Epidermal melanocyte (primary cell): ENCODE results near the gene ARRDC4.

Source experiments
- DNase-seq: peaks from one replicate; pipeline ENCODE4 v3.0.0; 2011; ENCODE audit warnings: low spot score; ENCODE audit not compliant: insufficient read length

ARRDC4 gene

DNA sequence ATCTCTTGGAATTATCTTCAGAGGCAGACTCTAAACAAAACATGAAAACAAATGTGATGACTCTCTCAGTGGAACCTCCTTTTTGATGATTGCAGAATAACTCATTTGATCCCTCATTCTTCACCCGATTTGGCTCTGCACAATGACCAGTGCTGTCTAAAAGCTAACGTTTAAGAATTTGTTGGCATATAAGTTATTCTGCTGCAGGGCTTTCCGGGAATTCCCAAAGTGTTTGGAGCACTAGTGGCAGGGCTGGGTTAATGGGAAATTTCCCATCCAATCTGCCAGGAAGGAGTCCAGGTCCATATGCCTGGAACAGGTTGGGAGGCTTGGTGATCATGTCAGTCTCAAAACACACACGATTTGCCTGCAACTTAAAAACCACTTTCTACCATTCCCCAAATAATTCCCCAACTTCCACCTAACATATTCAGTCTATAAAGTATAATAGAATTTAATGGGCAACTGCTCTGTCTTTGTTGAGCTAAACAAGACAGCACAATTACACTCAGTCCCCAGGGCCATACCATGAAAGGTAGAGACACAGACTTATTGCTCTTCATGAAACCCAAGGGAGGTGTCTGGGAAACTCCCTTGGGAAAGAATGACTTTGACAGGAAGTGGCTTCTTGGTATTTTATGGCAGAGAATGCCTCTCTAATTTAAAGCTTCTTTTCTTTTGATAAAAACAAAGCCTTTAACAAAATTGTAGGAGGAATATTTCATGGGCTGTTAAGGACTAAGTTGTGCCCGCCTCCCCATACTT is 38.0 kb downstream of the ARRDC4 start:
- DNase-seq = no peak

DNA sequence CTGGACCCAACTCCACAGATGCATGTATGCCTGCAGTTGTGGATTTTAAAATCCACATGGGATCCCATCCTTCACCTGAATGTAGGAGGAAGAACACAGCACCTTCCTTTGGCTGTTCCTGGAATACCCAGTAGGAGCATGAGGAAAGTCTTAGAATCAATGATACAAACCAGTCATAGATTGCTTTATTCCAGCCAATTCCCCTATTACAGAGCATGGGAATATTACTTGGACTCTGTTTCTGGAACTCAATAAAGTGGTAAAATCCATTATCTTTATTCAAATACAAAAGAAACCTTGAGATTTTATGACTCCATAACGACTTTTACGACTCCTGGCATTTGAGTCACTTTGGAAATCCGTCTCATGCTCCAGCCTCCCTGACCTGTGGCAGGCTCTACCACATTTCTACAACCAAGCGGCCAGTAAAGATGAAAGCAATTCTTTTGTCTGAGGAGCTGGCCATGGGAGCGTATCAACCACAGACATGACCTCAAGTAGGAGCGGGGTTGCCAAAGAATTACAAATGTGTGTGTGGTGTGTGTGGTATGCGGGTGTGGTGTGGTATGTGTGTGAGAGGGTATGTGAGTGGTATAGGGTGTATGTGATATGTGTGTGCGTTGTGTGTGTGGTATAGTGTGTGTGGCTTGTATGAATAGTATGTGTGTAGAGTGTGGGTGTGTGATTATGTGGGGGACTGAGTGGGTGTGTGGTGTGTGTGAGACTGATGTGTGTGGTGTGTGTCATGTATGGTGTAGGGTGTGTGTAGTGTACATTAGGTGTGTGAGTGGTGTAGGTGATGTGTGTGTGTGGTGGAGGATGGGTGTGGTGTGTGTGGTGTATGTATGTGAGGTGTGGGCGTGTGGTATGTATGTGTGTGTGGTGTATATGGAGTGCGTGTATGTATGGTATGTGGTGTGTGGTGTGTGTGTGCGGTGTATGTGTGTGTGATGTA is 40.0 kb downstream of the ARRDC4 start:
- no peak for DNase-seq

DNA sequence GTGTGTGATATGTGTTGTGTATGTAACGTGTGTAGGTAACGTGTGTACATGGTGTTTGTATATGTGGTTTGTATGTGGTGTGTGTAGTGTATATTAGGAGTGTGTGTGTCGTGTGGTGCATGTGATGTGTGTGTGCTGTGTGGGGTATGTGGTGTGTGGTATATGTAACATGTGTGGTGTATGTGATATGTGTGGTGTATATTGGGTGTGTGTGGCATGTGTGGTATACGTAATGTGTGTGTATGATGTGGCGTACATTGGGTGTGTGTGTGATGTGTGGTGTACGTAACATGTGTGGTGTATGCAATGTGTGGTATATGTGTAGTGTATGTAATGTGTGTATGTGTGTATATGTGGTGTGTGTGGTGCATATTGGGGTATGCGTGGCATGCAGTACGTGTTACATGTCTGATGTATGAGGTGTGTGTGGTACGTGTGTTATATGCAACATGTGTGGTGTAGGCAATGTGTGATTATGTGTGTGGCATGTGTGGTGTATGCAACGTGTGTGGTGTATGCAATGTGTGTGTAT is 41.2 kb downstream of the ARRDC4 start:
- no peak for DNase-seq

DNA sequence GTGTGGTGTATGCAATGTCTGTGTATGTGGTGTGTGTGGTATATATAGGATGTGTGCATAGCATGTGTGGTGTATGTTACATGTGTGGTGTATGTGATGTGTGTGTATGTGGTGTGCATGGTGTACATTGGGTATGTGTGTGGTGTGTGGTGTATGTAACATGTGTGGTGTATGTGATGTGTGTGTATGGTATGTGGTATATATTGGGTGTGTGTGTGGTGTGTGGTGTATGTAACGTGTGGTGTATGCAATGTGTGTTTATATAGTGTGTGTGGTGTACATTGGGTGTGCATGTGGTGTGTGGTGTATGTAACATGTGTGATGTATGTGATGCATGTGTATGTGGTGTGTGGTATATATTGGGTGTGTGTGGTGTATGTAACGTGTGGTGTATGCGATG is 41.9 kb downstream of the ARRDC4 start:
- DNase-seq = no peak

DNA sequence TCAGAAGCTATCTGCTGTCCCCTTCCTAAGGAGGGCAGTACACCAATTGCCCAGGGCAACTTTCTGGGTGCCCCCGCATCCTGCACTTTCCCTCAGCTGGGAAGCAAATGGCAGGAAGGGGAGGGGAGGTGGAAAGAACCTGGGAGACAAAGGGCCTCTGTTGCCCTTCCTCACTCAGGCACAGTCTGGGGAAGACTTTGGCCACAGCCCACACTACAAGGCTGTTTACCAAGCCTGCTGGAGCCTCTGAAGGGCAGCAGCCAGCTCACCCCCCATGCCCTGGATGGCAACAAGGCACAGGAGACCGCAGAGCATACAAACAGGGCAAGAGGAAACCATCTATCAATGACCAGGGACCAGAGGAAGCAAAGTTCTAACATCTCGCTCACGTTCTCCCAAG is 42.4 kb downstream of the ARRDC4 start:
- DNase-seq = no peak

DNA sequence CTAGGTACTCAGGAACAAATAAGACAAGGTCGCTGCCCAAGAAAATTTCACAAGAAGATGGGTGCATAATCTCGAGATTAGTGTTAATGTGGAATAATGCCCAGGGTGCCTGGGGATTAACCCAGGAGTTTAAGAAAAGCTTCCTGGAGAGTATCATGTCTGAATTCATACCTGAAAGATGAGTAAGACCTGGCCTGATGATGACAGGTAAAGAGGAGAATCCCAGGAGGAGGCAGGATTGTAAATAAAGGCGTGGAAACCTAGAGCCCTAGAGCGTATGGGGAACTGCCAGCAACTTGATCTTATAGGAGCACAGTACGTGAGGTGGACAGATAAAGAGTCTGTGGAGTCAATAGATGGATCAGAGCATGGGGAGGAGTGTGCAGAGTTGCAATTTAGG is 43.0 kb downstream of the ARRDC4 start:
- no peak for DNase-seq

DNA sequence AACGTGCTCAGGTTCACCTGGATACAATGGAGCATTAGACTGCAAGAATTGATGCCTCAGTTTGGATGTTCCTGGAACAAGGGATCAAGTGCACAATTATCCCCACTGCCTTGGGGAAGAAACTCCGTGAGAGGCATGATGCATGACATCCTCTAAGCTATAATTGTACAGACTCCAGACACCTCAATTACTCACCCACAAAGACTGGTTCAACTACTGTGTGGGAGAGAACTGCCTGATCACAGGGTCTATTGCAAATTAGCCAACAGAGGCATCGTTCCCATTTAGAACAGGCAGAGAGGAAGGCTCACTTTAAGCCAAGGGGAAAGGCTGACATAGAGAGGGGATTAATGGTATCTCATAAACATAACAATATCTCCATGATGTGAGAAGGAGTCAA is 43.5 kb downstream of the ARRDC4 start:
- DNase-seq = no peak

DNA sequence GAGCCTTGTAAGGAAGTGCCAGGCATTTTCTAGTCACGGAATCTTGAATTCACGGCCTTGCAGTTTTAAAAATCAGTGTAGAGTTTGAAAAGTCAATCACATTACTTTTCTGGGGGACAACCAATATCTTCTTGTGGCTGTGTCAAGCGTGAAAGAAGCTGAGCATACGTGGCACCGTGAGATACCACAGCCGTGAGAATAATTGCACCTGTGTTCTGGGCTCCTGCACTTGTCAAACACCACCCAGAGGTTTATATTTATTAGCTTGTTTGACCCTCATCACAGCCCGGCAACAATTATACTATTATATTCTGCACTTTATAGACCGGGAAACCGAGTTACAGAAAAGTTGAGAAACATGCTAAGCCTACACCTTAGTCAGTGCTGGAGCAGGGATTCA is 45.2 kb downstream of the ARRDC4 start:
- no peak for DNase-seq

DNA sequence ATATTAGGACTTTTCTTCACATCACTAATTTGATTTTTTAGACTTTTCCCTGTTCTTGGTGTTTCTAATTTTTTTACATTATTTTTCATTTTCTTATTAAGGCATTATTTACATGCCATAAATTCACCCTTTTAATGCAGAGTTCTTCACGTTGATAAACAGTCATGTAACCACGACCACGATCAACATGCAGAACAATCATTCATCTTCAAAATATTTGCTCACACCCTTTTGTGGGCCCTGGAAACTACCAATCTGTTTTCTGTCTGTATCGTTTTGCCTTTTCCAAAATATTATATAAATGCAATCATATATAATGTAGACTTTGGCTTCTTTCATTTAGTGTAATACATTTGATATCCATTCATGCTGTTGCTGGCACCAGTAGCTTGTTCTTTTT is 48.7 kb downstream of the ARRDC4 start:
- DNase-seq = no peak

DNA sequence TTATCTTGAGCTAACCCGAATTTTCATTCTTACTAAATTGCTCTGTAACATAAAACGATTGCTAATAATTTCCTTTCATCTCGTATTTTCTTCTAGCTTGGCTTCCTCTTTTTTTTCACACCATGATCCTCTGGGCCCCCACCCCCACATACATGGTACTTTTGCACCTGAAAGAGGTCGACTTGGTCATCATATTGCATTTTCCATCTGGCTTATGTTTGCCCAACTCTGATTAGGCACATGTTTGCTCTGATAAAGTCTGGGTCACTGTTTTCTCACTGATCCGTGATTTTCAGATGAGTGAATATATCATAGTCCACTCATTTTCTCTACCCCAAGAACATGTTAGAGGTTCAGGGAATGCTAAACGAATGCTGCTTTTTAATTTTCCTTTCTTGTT is 49.5 kb downstream of the ARRDC4 start:
- no peak for DNase-seq

DNA sequence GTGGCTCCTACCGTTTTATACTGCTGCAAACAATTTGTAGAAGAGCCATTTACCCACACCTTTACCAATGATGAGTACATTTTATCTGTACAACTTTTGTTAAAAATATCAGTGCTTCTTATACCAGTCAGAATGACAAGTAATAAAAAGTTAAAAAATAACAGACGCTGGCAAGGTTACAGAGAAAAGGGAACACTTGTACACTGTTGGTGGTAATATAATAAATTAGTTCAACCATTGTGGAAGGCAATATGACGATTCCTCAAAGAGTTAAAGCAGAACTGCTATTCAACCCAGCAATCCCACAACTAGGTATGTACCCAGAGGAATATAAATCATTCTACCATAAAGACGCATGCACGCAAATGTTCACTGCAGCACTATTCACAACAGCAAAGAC is 51.9 kb downstream of the ARRDC4 start:
- DNase-seq = no peak

DNA sequence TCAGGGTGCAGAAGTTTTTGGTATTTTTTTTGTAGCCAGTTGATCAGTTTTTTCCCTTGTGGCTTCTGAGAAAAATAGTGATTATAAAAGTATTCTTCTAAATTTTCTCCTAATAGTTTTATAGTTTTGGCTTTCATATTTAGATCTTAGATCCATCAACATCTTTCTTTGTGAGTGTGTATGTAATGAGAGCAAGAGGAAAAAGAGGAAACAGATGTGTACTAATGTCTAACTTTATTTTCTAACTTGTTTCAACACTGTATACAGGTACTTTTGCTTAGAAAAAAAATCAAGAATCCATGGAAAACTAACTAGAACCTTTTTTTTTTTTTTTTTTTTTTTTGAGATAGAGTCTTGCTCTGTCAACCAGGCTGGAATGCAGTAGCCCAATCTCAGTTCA is 53.1 kb downstream of the ARRDC4 start:
- no peak for DNase-seq

DNA sequence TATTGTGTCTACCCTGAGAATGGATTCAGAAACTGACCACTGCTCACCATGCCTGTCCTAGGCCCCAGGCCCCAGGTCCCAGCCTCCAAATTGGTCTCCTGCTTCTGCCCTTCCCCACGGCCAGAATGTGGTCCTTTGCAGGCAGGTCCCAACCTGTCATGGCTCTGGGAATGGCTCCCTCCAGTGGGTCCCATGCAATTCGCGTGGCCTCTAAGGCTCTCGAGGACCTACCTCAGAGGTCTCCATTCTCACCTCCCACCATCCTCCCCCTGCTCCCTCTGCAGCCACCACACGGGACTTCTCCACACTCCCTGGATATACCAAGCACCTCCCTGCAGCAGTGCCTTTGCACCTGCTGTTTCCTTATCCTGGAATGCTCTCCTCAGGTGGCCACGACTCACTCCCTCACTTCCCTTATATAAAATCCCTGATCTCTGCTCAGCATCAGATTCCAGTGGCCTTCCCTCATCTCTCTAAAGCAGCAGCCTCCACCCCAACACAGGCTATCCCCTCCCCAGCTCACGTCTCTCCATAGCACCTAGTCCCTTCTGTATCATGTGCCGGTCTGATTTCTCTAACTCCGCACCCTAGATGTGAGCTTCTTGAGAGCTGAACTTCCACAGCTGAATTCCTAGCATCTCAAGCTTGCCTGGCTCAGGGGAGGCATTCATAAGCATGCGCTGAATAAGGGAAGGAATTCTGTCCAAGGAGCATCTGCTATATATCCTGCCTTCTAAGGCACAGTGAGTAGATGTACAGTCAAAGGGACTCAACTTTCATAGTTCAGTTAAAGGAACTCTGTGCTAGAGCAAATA is 56.9 kb downstream of the ARRDC4 start:
- DNase-seq = no peak

DNA sequence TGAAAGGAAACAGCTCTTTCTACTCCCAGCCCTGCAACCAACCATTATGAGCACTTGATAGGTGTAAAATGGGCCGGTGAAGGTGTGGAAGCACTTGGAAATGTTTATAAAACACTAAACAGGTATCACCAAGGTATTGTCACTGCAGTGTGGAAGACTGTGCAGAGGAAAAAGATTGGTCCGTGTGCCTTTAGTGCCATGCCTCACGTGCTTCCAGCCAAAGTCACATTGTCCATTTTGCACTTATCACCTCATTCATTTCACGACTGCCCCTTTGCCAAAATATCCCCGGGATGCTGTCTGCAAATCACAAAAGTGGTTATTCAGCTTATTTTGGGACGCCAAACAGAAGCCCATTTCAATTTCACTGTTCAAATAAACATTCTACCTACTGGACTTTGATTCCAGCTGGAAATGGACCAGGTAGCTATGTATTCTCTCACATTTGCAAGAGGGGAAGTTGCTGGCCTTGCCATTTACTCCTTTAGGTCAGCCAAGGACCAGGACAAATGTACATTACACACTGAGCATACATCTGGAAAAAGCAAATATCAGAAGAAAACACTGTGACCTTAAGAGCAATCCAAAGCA is 58.4 kb downstream of the ARRDC4 start:
- no peak for DNase-seq
